Trophoblast cell (in vitro differentiated cells and primary cell): Measurements from ENCODE around the gene LIPJ.

Experiments
- DNase-seq, 2 donors: peaks; one replicate each; pipeline ENCODE4 v3.0.0-alpha.2; 2016
- H2AFZ ChIP-seq: 2 replicates; pipeline ENCODE4 v1.6.1; 2013; ENCODE audit warnings: low read length, moderate library complexity, mild to moderate bottlenecking; ENCODE audit not compliant: insufficient read depth, poor library complexity
- H2AK5ac ChIP-seq: 2 replicates; pipeline ENCODE4 v1.6.1; 2013; ENCODE audit warnings: mild to moderate bottlenecking, low read length
- H2BK120ac ChIP-seq: 2 replicates; pipeline ENCODE4 v1.6.1; 2013; ENCODE audit warnings: low read length, mild to moderate bottlenecking, moderate library complexity; ENCODE audit not compliant: insufficient read depth, poor library complexity
- H2BK12ac ChIP-seq: 2 replicates; pipeline ENCODE4 v1.6.1; 2013; ENCODE audit warnings: mild to moderate bottlenecking, low read length, moderate library complexity
- H2BK5ac ChIP-seq: 2 replicates; pipeline ENCODE4 v1.6.1; 2013; ENCODE audit warnings: low read length, low read depth, moderate library complexity, mild to moderate bottlenecking; ENCODE audit not compliant: poor library complexity
- H3K14ac ChIP-seq: 2 replicates; pipeline ENCODE4 v1.6.1; 2013; ENCODE audit warnings: mild to moderate bottlenecking, low read length
- H3K18ac ChIP-seq: 2 replicates; pipeline ENCODE4 v1.6.1; 2013; ENCODE audit warnings: mild to moderate bottlenecking, low read length
- H3K23ac ChIP-seq: 2 replicates; pipeline ENCODE4 v1.6.1; 2013; ENCODE audit warnings: low read length
- H3K27ac ChIP-seq: 2 replicates; pipeline ENCODE4 v1.5.1; 2013; ENCODE audit warnings: low read depth, mild to moderate bottlenecking, inconsistent platforms, low read length, moderate library complexity
- H3K27me3 ChIP-seq: 2 replicates; pipeline ENCODE4 v1.6.1; 2013; ENCODE audit warnings: inconsistent platforms, mild to moderate bottlenecking, low read length, moderate library complexity; ENCODE audit not compliant: insufficient read depth
- H3K36me3 ChIP-seq, 2 experiments: 1 replicate in 1 of 2; 2 replicates in 1 of 2; pipeline ENCODE4 v1.6.1; 2013; ENCODE audit warnings: low read length in 2 of 2, mild to moderate bottlenecking in 2 of 2, moderate library complexity in 1 of 2; ENCODE audit not compliant: insufficient read depth in 2 of 2, control insufficient read depth in 1 of 2
- H3K4ac ChIP-seq: 2 replicates; pipeline ENCODE4 v1.6.1; 2013; ENCODE audit warnings: low read depth, mild to moderate bottlenecking, low read length, moderate library complexity
- H3K4me1 ChIP-seq, 2 experiments: 1 replicate in 1 of 2; 2 replicates in 1 of 2; pipeline ENCODE4 v1.6.1; 2013; ENCODE audit warnings: low read length in 2 of 2, mild to moderate bottlenecking in 2 of 2, moderate library complexity in 1 of 2; ENCODE audit not compliant: insufficient read depth in 2 of 2, control insufficient read depth in 1 of 2
- H3K4me2 ChIP-seq: 2 replicates; pipeline ENCODE4 v1.6.1; 2013; ENCODE audit warnings: inconsistent platforms, mild to moderate bottlenecking, low read length, moderate library complexity
- H3K4me3 ChIP-seq: 2 replicates; pipeline ENCODE4 v1.5.1; 2013; ENCODE audit warnings: mild to moderate bottlenecking, low read depth, low read length, inconsistent platforms
- H3K79me1 ChIP-seq: one replicate; pipeline ENCODE4 v1.6.1; 2013; ENCODE audit warnings: low read length
- H3K79me2 ChIP-seq: 2 replicates; pipeline ENCODE4 v1.6.1; 2013; ENCODE audit warnings: low read length, mild to moderate bottlenecking; ENCODE audit not compliant: control insufficient read depth, insufficient read depth, poor library complexity
- H3K9ac ChIP-seq: 2 replicates; pipeline ENCODE4 v1.6.1; 2013; ENCODE audit warnings: mild to moderate bottlenecking, low read length
- H3K9me3 ChIP-seq: 2 replicates; pipeline ENCODE4 v1.6.1; 2013; ENCODE audit warnings: low read depth, mild to moderate bottlenecking, control low read depth, inconsistent platforms, low read length; ENCODE audit not compliant: insufficient read depth
- H4K12ac ChIP-seq: 2 replicates; pipeline ENCODE4 v1.6.1; 2013; ENCODE audit warnings: low read depth, mild to moderate bottlenecking, low read length, moderate library complexity
- H4K8ac ChIP-seq: 2 replicates; pipeline ENCODE4 v1.6.1; 2013; ENCODE audit warnings: low read depth, mild to moderate bottlenecking, low read length, moderate library complexity
- H4K91ac ChIP-seq: one replicate; pipeline ENCODE4 v1.6.1; 2013; ENCODE audit warnings: low read depth, mild to moderate bottlenecking, low read length, moderate library complexity
- WGBS: extraction: QIAGEN DNeasy Blood & Tissue Kit; methylation state at CpG from one replicate; pipeline ENCODE4 v1.1.7; 2013; ENCODE audit warnings: missing lambda C conversion rate; ENCODE audit not compliant: insufficient read length, insufficient coverage; ENCODE audit errors: extremely low coverage; 5-methylcytosine and 5-hydroxymethylcytosine counted together

The LIPJ gene

GRCh38 chr10:88642209-88642608 is 55.6 kb downstream of the LIPJ start:
- no peak overlapping the region for H3K14ac ChIP-seq
- no CpG with 5 or more reads among the region's 6 CpGs for WGBS

GRCh38 chr10:88642963-88643362 is 56.4 kb downstream of the LIPJ start:
- Histone ChIP-seq H2AK5ac (no peak overlapping the region), H3K9ac (no peak overlapping the region), H3K9me3 (no peaks in the 10 kb centered on the region), H3K4me1 (no peaks in the 10 kb centered on the region), H3K14ac (no peak overlapping the region), H2BK120ac (no peak overlapping the region), H3K18ac (no peak overlapping the region), H2BK12ac (no peak overlapping the region), H4K91ac (no peak overlapping the region), H3K4ac (no peak overlapping the region), H3K36me3 (no peaks in the 10 kb centered on the region), H2BK5ac (no peak overlapping the region), H4K12ac (no peak overlapping the region), H4K8ac (no peak overlapping the region), H3K79me1 (no peaks in the 10 kb centered on the region), H2AFZ (no peak overlapping the region), H3K27me3 (no peaks in the 10 kb centered on the region), H3K4me2 (no peak overlapping the region), H3K79me2 (no peaks in the 10 kb centered on the region), H3K27ac (no peak overlapping the region), H3K23ac (no peak overlapping the region), H3K4me3 (no peak overlapping the region)
- DNase-seq: peak in 1 of 2 donors; percentile 17

More at GRCh38 chr10:88642209-88642608, 55.6 kb downstream of the LIPJ start:
- Histone ChIP-seq H3K79me1 (no peaks in the 10 kb centered on the region), H4K12ac (no peak overlapping the region), H3K4me1 (no peaks in the 10 kb centered on the region), H4K8ac (no peak overlapping the region), H2BK12ac (no peak overlapping the region), H3K79me2 (no peaks in the 10 kb centered on the region), H3K27me3 (no peaks in the 10 kb centered on the region), H3K4me3 (no peak overlapping the region), H3K9me3 (no peaks in the 10 kb centered on the region), H3K9ac (no peak overlapping the region), H3K4me2 (no peak overlapping the region), H3K23ac (no peak overlapping the region), H2BK5ac (no peak overlapping the region), H3K36me3 (no peaks in the 10 kb centered on the region), H4K91ac (no peak overlapping the region), H2AK5ac (no peak overlapping the region), H2AFZ (no peak overlapping the region), H3K18ac (no peak overlapping the region), H2BK120ac (no peak overlapping the region), H3K27ac (no peak overlapping the region), H3K4ac (no peak overlapping the region)
- no peak for DNase-seq

- Histone ChIP-seq H2AK5ac (no peak overlapping the region), H3K27ac (no peak overlapping the region), H3K14ac (no peak overlapping the region), H3K9ac (no peak overlapping the region), H4K91ac (no peak overlapping the region), H3K27me3 (no peaks in the 10 kb centered on the region), H2BK5ac (no peak overlapping the region), H3K4ac (no peak overlapping the region), H4K12ac (no peak overlapping the region), H3K79me1 (no peaks in the 10 kb centered on the region), H2BK12ac (no peak overlapping the region), H3K4me1 (no peaks in the 10 kb centered on the region), H3K4me3 (no peak overlapping the region), H2AFZ (no peak overlapping the region), H3K79me2 (no peaks in the 10 kb centered on the region), H3K18ac (no peak overlapping the region), H3K36me3 (no peaks in the 10 kb centered on the region), H4K8ac (no peak overlapping the region), H3K4me2 (no peak overlapping the region), H2BK120ac (no peak overlapping the region), H3K9me3 (no peaks in the 10 kb centered on the region), H3K23ac (no peak overlapping the region)
- DNase-seq: no peak
- WGBS: no CpG with 5 or more reads among the region's 2 CpGs
These were observed 60.6 kb downstream of the LIPJ start for GRCh38 chr10:88647061-88647615.

GRCh38 chr10:88651101-88651551 is 64.6 kb downstream of the LIPJ start:
- no peak overlapping the region for H3K4ac ChIP-seq
- no peak overlapping the region for H3K4me2 ChIP-seq
- H2BK12ac ChIP-seq: no peak overlapping the region
- H3K4me3 ChIP-seq: no peak overlapping the region
- no peak overlapping the region for H2AFZ ChIP-seq
- no peak overlapping the region for H2BK120ac ChIP-seq
- no peak overlapping the region for H3K9ac ChIP-seq
- H4K8ac ChIP-seq: no peak overlapping the region
- no peak overlapping the region for H3K14ac ChIP-seq
- DNase-seq: peak; percentile 30 to 88
- H3K79me1 ChIP-seq: no peaks in the 10 kb centered on the region
- H4K91ac ChIP-seq: no peak overlapping the region
- no peaks in the 10 kb centered on the region for H3K79me2 ChIP-seq
- H2BK5ac ChIP-seq: no peak overlapping the region
- H3K36me3 ChIP-seq: no peaks in the 10 kb centered on the region
- no peak overlapping the region for H3K18ac ChIP-seq
- no peak overlapping the region for H4K12ac ChIP-seq
- H3K27me3 ChIP-seq: no peaks in the 10 kb centered on the region
- H3K9me3 ChIP-seq: no peaks in the 10 kb centered on the region
- H3K4me1 ChIP-seq: no peaks in the 10 kb centered on the region
- H2AK5ac ChIP-seq: no peak overlapping the region
- H3K23ac ChIP-seq: no peak overlapping the region
- H3K27ac ChIP-seq: no peak overlapping the region
